ENCODE data around the gene ZRSR2.

- no peak for TF ChIP-seq CTCF (IDR thresholded peaks at IDR 0.05 in 4 of 5, conservative IDR thresholded peaks at IDR 0.05 in 1 of 5)
- TF ChIP-seq POLR2A (IDR thresholded peaks at IDR 0.05) = no peak
Observed at GRCh38 chrX:15853586-15854079, 63.3 kb downstream of the ZRSR2 start.

All from gastrocnemius medialis (tissue), 4 donors.